Measurements from ENCODE around the gene TTYH1. TPM values are rescaled to one million over a fixed set of nuclear protein-coding genes. Genes with fewer than 3 reads are reported as not detected.

The TTYH1 gene
- total RNA-seq, 1 donor from 2014 or later = not detected

DNA sequence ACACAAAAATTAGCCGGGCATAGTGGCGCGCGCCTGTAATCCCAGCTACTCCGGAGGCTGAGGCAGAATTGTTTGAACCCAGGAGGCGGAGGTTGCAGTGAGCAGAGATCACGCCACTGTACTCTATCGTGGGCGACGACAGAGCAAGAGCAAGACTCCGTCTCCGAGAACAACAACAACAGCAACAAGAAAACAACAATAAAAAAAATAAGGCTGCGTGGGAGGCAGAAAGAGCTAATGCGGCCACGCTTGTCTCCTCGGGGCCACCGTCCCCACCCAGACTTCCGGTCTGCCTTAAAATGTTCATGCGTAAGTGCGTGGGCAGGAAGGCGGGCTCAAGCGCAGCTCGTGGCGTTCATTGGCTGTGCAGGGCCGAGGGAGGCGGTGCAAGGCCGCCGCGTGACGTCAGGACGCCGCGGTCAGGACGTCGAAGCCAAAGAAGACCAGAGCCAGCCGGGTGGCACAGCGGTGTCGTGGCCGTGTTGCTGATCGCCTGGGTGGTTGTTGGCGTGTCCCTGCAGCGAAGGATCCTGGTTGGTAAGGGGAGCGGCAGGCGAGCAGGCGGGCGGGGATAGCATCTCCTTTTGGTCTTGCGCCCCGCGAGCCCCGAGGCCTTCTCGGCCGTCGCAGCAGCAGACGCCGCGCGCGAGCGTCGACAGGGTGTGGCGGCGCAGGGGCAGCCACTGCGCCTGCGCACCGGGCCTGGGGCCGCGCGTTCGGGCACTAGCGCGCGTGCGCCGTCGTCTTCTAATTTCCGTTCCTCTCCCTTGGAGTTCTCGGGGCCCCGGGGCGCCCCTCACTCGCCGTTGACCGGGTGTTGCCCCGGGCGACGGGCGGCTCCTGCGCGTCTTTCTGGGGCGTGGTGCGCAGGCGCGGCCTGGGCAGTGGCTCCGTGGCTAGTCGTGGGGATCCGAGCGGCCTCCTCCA, 33.8 kb downstream of the TTYH1 start, which contains the start of gene LENG8:
Gene LENG8 (plus strand): TSS at position 426 of the 927 bp plus-strand sequence. CDS start 2,146 bp downstream, outside the sequence.
- FAIRE-seq (no peak), DNase-seq (ENCODE audit: low read depth) (peak; percentile 92)
- TF ChIP-seq, protein P1, sequence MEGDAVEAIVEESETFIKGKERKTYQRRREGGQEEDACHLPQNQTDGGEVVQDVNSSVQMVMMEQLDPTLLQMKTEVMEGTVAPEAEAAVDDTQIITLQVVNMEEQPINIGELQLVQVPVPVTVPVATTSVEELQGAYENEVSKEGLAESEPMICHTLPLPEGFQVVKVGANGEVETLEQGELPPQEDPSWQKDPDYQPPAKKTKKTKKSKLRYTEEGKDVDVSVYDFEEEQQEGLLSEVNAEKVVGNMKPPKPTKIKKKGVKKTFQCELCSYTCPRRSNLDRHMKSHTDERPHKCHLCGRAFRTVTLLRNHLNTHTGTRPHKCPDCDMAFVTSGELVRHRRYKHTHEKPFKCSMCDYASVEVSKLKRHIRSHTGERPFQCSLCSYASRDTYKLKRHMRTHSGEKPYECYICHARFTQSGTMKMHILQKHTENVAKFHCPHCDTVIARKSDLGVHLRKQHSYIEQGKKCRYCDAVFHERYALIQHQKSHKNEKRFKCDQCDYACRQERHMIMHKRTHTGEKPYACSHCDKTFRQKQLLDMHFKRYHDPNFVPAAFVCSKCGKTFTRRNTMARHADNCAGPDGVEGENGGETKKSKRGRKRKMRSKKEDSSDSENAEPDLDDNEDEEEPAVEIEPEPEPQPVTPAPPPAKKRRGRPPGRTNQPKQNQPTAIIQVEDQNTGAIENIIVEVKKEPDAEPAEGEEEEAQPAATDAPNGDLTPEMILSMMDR (IDR thresholded peaks at IDR 0.05; ENCODE audit: insufficient read depth, low read length, severe bottlenecking) = no peak
- H3K36me3 ChIP-seq (ENCODE audit: control insufficient read depth, insufficient read depth, low read length) = peaks cover 16% of the 10 kb centered on the region
- H3K27me3 ChIP-seq (ENCODE audit: control insufficient read depth, insufficient read depth, low read length) = no peaks in the 10 kb centered on the region
- H3K4me3 ChIP-seq (ENCODE audit: low read depth, low read length) = peak within 1 kb of the TSS; percentile 91

DNA sequence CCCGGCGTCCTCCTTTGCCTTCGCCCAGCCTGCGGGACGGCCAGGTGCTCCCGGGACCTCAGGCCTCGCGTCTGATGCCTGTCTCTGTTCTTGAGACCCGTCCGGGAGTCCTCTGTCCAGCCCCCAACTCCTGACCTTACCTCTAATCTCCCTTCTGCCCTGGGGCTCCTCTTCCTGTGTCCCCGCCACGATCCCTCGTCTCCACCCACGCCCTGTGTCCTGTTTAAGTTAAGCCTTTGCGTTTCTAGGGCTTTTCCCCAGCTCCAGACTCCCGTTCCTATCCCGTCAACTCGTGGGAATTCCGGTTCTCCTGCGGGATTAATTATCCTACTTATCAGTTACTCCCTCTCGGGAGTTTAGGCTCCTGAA, 34.4 kb downstream of the TTYH1 start:
- Histone ChIP-seq H3K36me3 (ENCODE audit: control insufficient read depth, insufficient read depth, low read length) (peaks cover 22% of the 10 kb centered on the region), H3K4me3 (ENCODE audit: low read depth, low read length) (peak overlapping the region; percentile 91), H3K27me3 (ENCODE audit: control insufficient read depth, insufficient read depth, low read length) (no peaks in the 10 kb centered on the region)
- TF ChIP-seq, protein P1 (IDR thresholded peaks at IDR 0.05; ENCODE audit: insufficient read depth, low read length, severe bottlenecking) = no peak
- FAIRE-seq (no peak), DNase-seq (ENCODE audit: low read depth) (peak; percentile 23)

GRCh38 chr19:54451331-54451871, 36.1 kb downstream of the TTYH1 start:
- TF ChIP-seq, protein P1 (IDR thresholded peaks at IDR 0.05; ENCODE audit: insufficient read depth, low read length, severe bottlenecking) = no peak
- Histone ChIP-seq H3K27me3 (ENCODE audit: control insufficient read depth, insufficient read depth, low read length) (no peaks in the 10 kb centered on the region), H3K36me3 (ENCODE audit: control insufficient read depth, insufficient read depth, low read length) (peaks cover 35% of the 10 kb centered on the region), H3K4me3 (ENCODE audit: low read depth, low read length) (no peak overlapping the region)
- DNase-seq (ENCODE audit: low read depth) (peak; percentile 31), FAIRE-seq (no peak)

DNA sequence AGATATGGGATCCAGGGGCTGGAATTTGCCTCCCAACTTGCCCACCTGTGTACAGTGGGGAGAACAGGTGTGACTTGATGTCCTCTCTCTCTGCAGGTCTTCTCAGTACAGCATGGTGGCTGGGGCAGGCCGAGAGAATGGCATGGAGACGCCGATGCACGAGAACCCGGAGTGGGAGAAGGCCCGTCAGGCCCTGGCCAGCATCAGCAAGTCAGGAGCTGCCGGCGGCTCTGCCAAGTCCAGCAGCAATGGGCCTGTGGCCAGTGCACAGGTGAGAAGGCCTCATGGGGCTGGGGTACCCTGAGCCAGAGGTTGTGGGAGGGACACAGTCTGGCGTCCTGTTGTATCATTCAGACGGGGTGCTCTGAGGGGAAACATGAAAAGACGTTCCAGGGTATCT, 36.7 kb downstream of the TTYH1 start:
- H3K27me3 ChIP-seq (ENCODE audit: control insufficient read depth, insufficient read depth, low read length) = no peaks in the 10 kb centered on the region
- no peak for DNase-seq (ENCODE audit: low read depth)
- no peak for FAIRE-seq
- TF ChIP-seq, protein P1 (IDR thresholded peaks at IDR 0.05; ENCODE audit: insufficient read depth, low read length, severe bottlenecking) = no peak
- H3K36me3 ChIP-seq (ENCODE audit: control insufficient read depth, insufficient read depth, low read length) = peaks cover 41% of the 10 kb centered on the region
- no peak overlapping the region for H3K4me3 ChIP-seq (ENCODE audit: low read depth, low read length)

GRCh38 chr19:54452626-54453025, 37.4 kb downstream of the TTYH1 start:
- FAIRE-seq (no peak), DNase-seq (ENCODE audit: low read depth) (no peak)
- TF ChIP-seq, protein P1 (IDR thresholded peaks at IDR 0.05; ENCODE audit: insufficient read depth, low read length, severe bottlenecking) = no peak
- H3K4me3 ChIP-seq (ENCODE audit: low read depth, low read length) = no peak overlapping the region
- peaks cover 42% of the 10 kb centered on the region for H3K36me3 ChIP-seq (ENCODE audit: control insufficient read depth, insufficient read depth, low read length)
- H3K27me3 ChIP-seq (ENCODE audit: control insufficient read depth, insufficient read depth, low read length) = no peaks in the 10 kb centered on the region
